Dedifferentiated amniotic fluid mesenchymal stem cell (primary cell): ENCODE data around the gene TNFSF4.

Experiments
- DNase-seq: peaks from one replicate; pipeline ENCODE4 v3.0.0-alpha.2; 2016; ENCODE audit errors: extremely low spot score

The TNFSF4 gene

GRCh38 chr1:173210716-173211231, 3.6 kb upstream of the TNFSF4 start:
- DNase-seq: no peak

GRCh38 chr1:173210283-173210682, 3.2 kb upstream of the TNFSF4 start:
- DNase-seq: no peak

GRCh38 chr1:173208868-173209267, 1.7 kb upstream of the TNFSF4 start:
- no peak for DNase-seq

DNA sequence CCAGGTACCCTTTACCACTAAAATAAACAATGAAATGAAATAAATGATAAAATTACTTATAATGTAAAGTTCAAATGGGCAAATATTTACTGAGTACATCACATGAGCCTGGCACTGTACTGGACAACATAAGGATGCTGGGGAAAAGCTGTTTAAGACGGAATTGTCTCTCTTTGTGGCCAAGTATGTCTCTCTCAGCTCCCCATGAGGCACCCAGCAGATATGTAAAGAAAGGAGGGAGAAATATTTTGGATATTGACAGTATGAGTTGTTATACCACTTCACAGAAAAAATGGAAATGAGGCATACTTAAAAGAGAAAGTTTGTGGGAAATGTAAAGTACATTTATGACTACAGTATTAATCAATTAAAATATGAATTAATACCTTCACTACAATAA, 1.0 kb upstream of the TNFSF4 start:
- DNase-seq: no peak

- DNase-seq: no peak
Observed at GRCh38 chr1:173205146-173206051, 1.7 kb downstream of the TNFSF4 start.

DNA sequence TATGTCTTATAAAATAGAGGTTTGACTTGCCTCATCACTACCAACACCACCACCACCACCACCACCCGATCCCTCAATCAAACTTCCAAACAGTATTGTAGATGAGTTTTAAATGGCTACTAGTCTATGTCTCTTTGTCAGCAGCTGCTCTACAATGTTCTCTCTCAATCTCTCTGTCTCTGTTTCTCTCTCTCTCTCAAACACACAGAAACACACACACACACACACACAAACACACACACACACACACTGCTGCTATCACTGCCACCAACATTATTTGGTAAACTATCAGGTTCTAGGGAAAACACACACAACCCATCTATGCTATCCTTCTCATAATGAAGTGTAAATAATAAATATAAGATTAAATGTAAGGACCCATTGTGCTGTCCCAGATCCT, 2.4 kb downstream of the TNFSF4 start:
- DNase-seq: no peak

- DNase-seq: peak; percentile 78
Observed at GRCh38 chr1:173202424-173203145, 4.5 kb downstream of the TNFSF4 start.

DNA sequence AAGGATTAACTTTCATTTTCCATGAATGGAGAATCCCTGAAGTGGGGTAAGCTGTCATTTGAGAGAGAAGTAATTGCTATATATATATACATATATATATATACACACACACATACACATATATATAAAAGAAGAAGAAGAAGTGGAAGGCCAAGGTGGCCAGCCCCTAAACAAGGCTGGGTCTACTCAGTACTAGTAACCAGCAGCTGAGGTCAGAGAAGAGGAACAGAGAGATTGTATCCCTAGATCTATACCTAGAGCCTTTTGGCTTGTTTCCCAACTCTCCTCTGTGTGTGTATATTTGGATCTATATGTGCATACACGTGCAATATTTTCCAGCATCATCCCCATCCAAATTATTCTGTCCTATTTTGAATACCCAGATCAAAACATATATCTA, 5.2 kb downstream of the TNFSF4 start:
- no peak for DNase-seq

GRCh38 chr1:173195596-173196088, 11.5 kb downstream of the TNFSF4 start:
- no peak for DNase-seq

DNA sequence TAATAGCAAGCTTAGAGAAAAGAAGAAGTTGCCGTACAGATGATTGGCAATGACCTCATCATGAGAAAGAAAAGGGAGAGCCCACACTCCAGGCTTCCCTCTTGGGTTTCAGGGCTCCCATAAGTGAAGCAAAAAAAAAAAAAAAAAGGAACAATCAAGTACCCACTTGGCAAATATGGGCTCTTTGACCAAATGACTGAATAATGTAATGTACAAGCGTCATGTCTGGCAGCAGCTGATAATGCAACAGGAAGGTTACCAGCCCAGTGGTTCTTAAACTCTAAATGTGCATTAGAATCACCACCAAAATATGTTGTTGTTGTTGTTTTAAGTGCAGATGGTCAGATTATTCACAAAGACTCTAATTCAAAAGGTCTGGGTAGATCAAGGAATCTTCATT, 13.5 kb downstream of the TNFSF4 start:
- DNase-seq: no peak

GRCh38 chr1:173191011-173191705, 16.0 kb downstream of the TNFSF4 start:
- DNase-seq: no peak

DNA sequence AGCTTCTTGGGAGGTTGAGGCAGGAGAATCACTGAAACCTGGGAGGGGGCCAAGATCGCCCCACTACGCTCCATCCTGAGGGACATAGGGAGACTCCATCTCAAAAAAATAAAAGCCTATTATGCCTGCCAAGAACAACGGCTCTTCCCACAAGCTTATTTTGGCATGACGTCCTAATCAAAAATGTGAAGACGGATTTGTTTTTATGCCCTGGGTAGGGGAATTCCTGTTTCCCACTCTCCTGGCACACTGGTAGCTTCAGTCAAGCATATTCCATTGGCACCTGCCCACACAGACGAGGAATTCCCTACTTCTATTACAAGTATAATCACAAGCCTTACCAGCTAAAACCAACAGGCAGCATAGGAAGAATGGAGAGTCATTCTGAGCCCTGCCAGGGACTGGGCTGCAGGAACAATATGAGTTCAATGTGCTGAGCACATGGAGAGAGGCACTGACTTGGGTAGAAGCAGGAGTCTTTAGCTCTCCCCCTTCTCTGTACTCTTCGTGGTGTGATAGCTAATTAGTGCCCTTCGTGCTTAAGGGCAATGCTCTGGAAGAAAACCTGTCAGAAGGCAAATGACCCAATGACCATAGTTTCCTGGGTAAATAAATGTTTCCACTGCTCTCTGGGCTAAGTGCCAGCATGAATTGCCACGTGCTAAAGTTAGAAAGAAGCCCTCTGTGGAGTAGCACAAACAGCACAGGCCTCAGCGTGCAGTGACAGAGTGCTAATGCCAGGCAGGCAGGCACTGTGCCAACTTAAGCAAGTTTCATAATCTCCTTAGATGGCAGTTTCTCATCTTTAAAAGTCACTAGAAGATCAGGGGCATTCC, 16.8 kb downstream of the TNFSF4 start:
- DNase-seq: peak; percentile 43

DNA sequence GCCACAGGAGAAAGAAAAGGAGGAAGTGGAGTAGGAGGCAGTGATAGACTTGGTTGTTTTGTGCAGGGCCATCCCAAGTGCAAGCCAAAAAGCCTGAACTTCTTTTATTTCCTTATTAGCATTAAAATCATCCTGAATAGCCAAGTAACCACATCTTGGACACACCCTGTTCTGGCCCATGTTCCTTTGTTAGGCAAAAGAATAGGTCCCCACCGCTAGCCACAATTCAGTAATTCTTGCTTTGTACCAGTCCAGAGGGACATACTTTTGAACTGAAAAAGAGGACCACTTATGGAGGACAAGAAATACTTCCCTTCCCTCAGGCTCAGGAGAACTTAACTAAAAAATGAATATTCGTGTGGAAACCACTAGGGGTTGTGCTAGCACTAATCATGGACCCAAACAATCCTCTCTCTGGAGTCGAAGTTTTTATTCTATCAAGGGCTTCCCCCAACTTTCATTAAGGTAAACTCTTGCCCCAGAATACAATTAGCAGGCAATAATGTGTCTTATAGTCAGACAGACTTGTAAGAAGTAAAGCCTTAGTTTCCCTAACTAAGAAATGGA, 19.4 kb downstream of the TNFSF4 start:
- DNase-seq: no peak

- no peak for DNase-seq
Observed at GRCh38 chr1:173181791-173182190, 25.3 kb downstream of the TNFSF4 start.

- no peak for DNase-seq
Observed at GRCh38 chr1:173176246-173176645, 30.9 kb downstream of the TNFSF4 start.

DNA sequence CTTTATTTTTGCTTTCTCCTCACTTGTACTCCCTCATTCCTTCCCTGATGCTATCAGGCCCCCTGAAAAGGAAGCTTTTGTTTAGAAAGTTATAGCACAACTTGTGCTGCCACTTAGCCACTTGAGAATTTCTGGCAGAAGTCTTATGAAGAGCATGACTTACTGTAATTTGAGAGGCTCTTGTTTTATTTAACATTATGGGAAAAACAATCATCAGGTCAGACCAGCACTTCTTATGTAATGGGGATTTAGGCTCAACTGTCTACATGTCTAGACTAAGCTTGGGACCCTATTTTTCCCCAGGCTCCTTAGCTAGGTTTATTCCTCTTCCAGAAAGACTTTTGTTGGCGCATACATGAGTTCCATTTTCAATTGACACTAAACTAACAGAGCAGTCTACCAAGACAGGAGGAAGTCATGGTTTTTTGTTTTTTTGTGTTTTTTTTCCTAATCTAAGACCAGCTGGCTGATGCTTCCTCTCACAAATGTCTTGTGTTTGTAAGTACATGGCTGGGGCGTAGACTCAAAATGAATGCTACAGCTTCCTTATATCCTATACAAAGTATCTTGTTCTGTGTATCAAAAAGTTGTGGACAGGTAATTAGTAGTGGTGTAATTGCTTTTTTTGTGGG, 31.5 kb downstream of the TNFSF4 start:
- DNase-seq: no peak

DNA sequence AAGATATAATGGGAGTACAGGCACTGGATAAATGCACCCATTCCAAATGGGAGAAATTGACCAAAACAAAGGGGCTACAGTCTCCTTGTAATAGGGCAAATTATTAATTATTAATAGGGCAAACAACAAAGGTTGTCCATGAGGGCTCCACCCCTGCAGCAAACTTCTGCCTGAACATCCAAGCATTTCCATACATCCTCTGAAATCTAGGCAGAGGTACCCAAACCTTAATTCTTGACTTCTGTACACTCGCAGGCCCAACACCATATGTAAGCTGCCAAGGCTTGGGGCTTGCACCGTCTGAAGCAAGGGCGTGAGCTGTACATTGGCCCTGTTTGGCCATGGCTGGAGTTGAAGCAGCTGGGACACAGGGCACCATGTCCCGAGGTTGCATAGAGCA, 33.7 kb downstream of the TNFSF4 start:
- no peak for DNase-seq

DNA sequence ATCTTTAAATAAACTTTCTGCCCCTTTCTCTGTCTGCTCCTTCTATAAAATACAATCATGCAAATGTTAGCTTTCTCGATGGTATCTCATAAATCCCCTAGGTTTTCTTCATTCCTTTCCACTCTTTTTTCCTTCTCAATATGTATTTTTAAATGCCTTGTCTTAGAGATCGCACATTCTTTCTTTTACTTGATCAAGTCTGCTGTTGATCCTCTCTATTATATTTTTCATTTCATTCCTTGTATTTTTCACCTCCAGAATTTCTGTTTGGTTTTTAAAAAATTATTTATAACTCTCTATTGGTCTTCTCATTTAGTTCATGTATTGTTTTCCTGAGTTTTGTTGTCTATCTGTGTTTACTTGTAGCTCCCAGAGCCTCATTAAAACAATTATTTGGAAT, 36.0 kb downstream of the TNFSF4 start:
- no peak for DNase-seq

DNA sequence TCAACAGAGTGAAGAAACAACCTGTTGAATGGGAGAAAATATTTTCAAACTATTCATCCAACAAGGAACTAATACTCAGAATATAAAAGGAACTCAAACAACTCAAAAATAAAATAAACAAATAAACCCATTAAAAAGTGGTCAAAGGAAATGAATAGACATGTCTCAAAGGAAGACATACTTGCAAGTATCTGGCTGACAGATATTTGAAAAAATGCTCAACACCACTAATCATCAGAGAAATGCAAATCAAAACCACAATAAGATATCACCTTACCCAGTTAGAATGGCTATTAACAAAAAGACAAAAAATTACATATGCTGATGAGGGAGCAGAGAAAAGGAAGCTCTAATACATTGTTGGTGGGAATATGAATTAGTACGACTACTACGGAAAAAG, 38.2 kb downstream of the TNFSF4 start:
- no peak for DNase-seq

- no peak for DNase-seq
Observed at GRCh38 chr1:173164686-173165085, 42.4 kb downstream of the TNFSF4 start.
